ENCODE results near the gene ACTR3. TPM values are rescaled to one million over a fixed set of nuclear protein-coding genes. Genes with fewer than 3 reads are reported as not detected.

ACTR3 gene
- total and polyA plus RNA-seq, 2 of the 8 experiments (the other 6 are each of a cell fraction or from before 2014, with no cell fraction given): 51.7 to 184 TPM

DNA sequence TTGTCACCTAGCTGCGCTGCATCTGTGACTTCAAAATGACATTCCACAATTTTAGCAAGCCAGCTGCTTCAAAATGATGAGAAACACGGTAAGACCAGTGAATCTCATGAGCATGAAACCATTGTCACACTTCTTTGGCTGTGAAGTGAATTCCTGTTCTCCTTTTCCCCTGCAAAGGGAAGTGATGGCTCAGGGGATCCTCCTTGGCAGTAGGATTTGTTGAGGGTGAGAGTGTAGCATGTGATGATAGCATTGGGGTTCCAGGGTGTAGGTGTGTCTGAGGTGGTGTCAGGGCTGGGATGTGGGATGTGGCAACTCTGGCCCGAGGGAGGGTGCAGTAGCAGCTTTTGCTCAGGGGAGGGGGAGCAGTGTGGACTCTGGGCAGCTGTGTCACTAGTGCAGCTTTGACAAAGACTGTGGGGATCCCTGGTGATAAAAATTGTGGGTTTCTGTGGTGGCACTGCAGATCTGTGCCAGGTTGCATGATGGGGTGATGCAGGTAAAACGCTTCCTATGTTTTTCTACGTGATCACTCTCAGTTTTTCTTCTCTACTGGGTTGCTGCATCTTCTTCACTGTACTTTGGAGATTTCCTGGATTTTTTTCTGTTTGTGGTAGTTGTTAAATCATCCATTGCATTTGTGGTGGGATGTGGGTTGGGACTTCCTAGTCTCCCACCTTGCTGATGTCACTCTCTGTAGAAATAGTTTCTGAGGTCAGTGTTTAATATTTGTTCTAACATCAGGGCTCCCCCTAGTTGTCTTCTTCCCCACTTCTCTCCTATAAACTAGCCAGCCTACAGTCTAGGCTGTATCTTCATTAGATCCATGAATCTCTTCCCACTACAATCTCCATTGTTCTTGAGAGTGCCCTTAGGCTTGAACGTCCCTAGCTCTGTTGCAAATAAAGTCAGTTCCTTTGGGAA, 107.0 kb downstream of the ACTR3 start (continued):
- no peak for TF ChIP-seq TAF7 (optimal IDR thresholded peaks at IDR 0.05; ENCODE audit: borderline replicate concordance, low read depth, low read length)
